ENCODE results near the gene FSTL3. TPM values are rescaled to one million over a fixed set of nuclear protein-coding genes. Genes with fewer than 3 reads are reported as not detected.

FSTL3 gene
- total and polyA plus RNA-seq, 2 of the 8 experiments (the other 6 are each of a cell fraction or from before 2014, with no cell fraction given): 8.1 to 11.8 TPM

GRCh38 chr19:648305-648704, 27.9 kb upstream of the FSTL3 start:
- no peak overlapping the region for H3K23ac ChIP-seq (ENCODE audit: insufficient read length)
- no peak overlapping the region for H3K4me2 ChIP-seq (ENCODE audit: insufficient read depth in 1 of 2, low read depth in 2 of 2, low read length in 2 of 2)
- 89% methylated on average over 8 of the region's 29 CpGs; no CpG with 5 or more reads in 1 of the 2 experiments for WGBS, 2 experiments (ENCODE audit: extremely low coverage in 1 of 2, insufficient coverage in 1 of 2, insufficient read length in 1 of 2, insufficient replicate concordance in 2 of 2, low coverage in 1 of 2, low lambda C conversion rate in 2 of 2, missing lambda C conversion rate in 1 of 2)
- H2BK5ac ChIP-seq (ENCODE audit: low read depth, low read length): no peak overlapping the region
- H3K23me2 ChIP-seq (ENCODE audit: low read depth, low read length): no peaks in the 10 kb centered on the region
- H2BK20ac ChIP-seq (ENCODE audit: low read length): no peak overlapping the region
- H3K36me3 ChIP-seq (ENCODE audit: control insufficient read depth in 2 of 4, insufficient read depth in 4 of 4, low read length in 3 of 4): peaks cover 0 to 70% (median 18%) of the 10 kb centered on the region in 4 experiments; a peak in 6 of 8 replicates
- no peak overlapping the region for H3K14ac ChIP-seq (ENCODE audit: insufficient read length)
- H3K27ac ChIP-seq (ENCODE audit: low read depth, low read length): no peak overlapping the region
- TF ChIP-seq CBX8 (IDR thresholded peaks at IDR 0.05; ENCODE audit: borderline replicate concordance, low read depth, low read length) (no peak), SP2 (IDR thresholded peaks at IDR 0.05; ENCODE audit: low read length) (no peak), EGR1 (IDR thresholded peaks at IDR 0.05; ENCODE audit: borderline replicate concordance, low read depth, low read length) (no peak), SIRT6 (IDR thresholded peaks at IDR 0.05; ENCODE audit: low read length) (no peak), TCF12 (IDR thresholded peaks at IDR 0.05; ENCODE audit: low read depth, low read length) (no peak), BRCA1 (IDR thresholded peaks at IDR 0.05; ENCODE audit: low read depth, low read length) (no peak), JUND (IDR thresholded peaks at IDR 0.05; ENCODE audit: low read length) (no peak), KDM1A (IDR thresholded peaks at IDR 0.05; ENCODE audit: borderline replicate concordance, low read length) (no peak), CEBPB (IDR thresholded peaks at IDR 0.05; ENCODE audit: low read depth, low read length) (no peak), GABPA (IDR thresholded peaks at IDR 0.05; ENCODE audit: borderline replicate concordance, insufficient read depth, low read length) (no peak), CHD2 (IDR thresholded peaks at IDR 0.05; ENCODE audit: low read length) (no peak)
- H3K18ac ChIP-seq (ENCODE audit: extremely low read depth, low read length): no peak overlapping the region
- H4K91ac ChIP-seq (replicated peaks; ENCODE audit: insufficient read length, low read length): no peak overlapping the region
- H2AFZ ChIP-seq (ENCODE audit: low read length): no peak overlapping the region
- no peak overlapping the region for H3K9ac ChIP-seq (replicated peaks in 1 of 4; ENCODE audit: extremely low read depth in 1 of 4, low read depth in 3 of 4, low read length in 3 of 4)
- POLR2A ChIA-PET (ENCODE audit: partially characterized antibody): interaction anchor here (0.5 to 2.3 kb wide), 3 partner anchors 8 to 72 kb away, joined by 3 to 9 read pairs (median 3); partner anchors contain the start of gene RNF126
- no peaks in the 10 kb centered on the region for H3K9me3 ChIP-seq (ENCODE audit: insufficient read depth in 2 of 2, low read depth in 1 of 2, low read length in 1 of 2)
- H4K8ac ChIP-seq (ENCODE audit: extremely low read depth, insufficient read depth, low read length): no peak overlapping the region
- DNase-seq (ENCODE audit: low read depth in 1 of 2, low spot score in 2 of 2) (no peak), FAIRE-seq (no peak)
- no peak overlapping the region for H2BK120ac ChIP-seq (replicated peaks; ENCODE audit: low read depth, low read length)
- peaks cover 13 to 19% of the 10 kb centered on the region in 2 experiments for H4K20me1 ChIP-seq (replicated peaks in 1 of 2; ENCODE audit: control insufficient read depth in 1 of 2, insufficient read depth in 2 of 2, low read length in 2 of 2)
- H3K27me3 ChIP-seq (replicated peaks in 1 of 4; ENCODE audit: control insufficient read depth in 3 of 4, extremely low read depth in 1 of 4, insufficient read depth in 3 of 4, low read length in 3 of 4): no peaks in the 10 kb centered on the region
- H3K4me1 ChIP-seq (replicated peaks in 1 of 4; ENCODE audit: control insufficient read depth in 3 of 4, insufficient read depth in 4 of 4, low read length in 3 of 4): no peaks in the 10 kb centered on the region
- H4K5ac ChIP-seq (ENCODE audit: insufficient read length, low read depth, low read length): no peak overlapping the region
- H3K4ac ChIP-seq (replicated peaks; ENCODE audit: insufficient read length, low read depth, low read length): no peak overlapping the region
- CTCF ChIA-PET (ENCODE audit: partially characterized antibody): interaction anchor here (1.8 kb wide), 1 partner anchor 13 kb away, joined by 4 read pairs; no protein-coding TSS in a partner anchor
- no peak overlapping the region for H2BK15ac ChIP-seq (ENCODE audit: low read length)
- 0 out of 2 replicates have a peak, but pooled peaks cover 1% of the 10 kb centered on the region for H3K79me1 ChIP-seq (ENCODE audit: low read depth, low read length)
- H2AK5ac ChIP-seq (ENCODE audit: low read depth, low read length): no peak overlapping the region
- H3K4me3 ChIP-seq (ENCODE audit: extremely low read depth in 1 of 4, insufficient read depth in 2 of 4, low read depth in 3 of 4, low read length in 4 of 4): no peak overlapping the region
- H3K56ac ChIP-seq (replicated peaks; ENCODE audit: insufficient read length, low read depth, low read length): no peak overlapping the region
- H3K79me2 ChIP-seq (ENCODE audit: control insufficient read depth in 1 of 2, insufficient read depth in 2 of 2, low read length in 2 of 2): peaks cover 0 to 13% of the 10 kb centered on the region in 2 experiments; a peak in 3 of 4 replicates
- no peak overlapping the region for H2BK12ac ChIP-seq (ENCODE audit: low read depth, low read length)
